Panc1 (cell line): ENCODE data around the gene MPRIP.

Source experiments
- CTCF ChIP-seq: fragments of 450-650 bp; IDR thresholded peaks from 2 replicates; pipeline ENCODE4 v1.5.1; 2017; ENCODE audit warnings: mild to moderate bottlenecking
- POLR2AphosphoS5 ChIP-seq: IDR thresholded peaks from 2 replicates; pipeline ENCODE4 v1.6.1; 2012; ENCODE audit warnings: mild to moderate bottlenecking, low read depth, low read length, moderate library complexity
- REST ChIP-seq, 2 experiments: IDR thresholded peaks; 2 replicates each; pipeline ENCODE4 v1.6.1; 2011 to 2012; ENCODE audit warnings: low read depth in 2 of 2, control low read depth in 1 of 2, low read length in 1 of 2, mild to moderate bottlenecking in 1 of 2, moderate library complexity in 1 of 2; ENCODE audit not compliant: insufficient read depth in 1 of 2

GRCh38 chr17:17054636-17055035 is 12.4 kb downstream of the MPRIP start:
- TF ChIP-seq REST (IDR thresholded peaks at IDR 0.05; ENCODE audit: insufficient read depth in 1 of 2, low read depth in 2 of 2, low read length in 1 of 2) (no peak), CTCF (no peak), POLR2AphosphoS5 (no peak)
